ENCODE results near the gene KCTD12.

KCTD12 gene

GRCh38 chr13:76853481-76853880 lies 32.7 kb downstream of the KCTD12 start:
- no peak for DNase-seq

- no peak for DNase-seq
Measured at GRCh38 chr13:76852986-76853385, 33.2 kb downstream of the KCTD12 start.

- no peak for DNase-seq
Measured at GRCh38 chr13:76851961-76852360, 34.2 kb downstream of the KCTD12 start.

- no peak for DNase-seq
Measured at GRCh38 chr13:76849493-76849892, 36.7 kb downstream of the KCTD12 start.

GRCh38 chr13:76848596-76848995 lies 37.6 kb downstream of the KCTD12 start:
- no peak for DNase-seq

GRCh38 chr13:76846363-76846762 lies 39.8 kb downstream of the KCTD12 start:
- DNase-seq = no peak

- DNase-seq = no peak
Measured at GRCh38 chr13:76845865-76846264, 40.3 kb downstream of the KCTD12 start.

GRCh38 chr13:76845367-76845766 lies 40.8 kb downstream of the KCTD12 start:
- DNase-seq = no peak

- no peak for DNase-seq
Measured at GRCh38 chr13:76837801-76838200, 48.4 kb downstream of the KCTD12 start.

GRCh38 chr13:76836311-76836710 lies 49.9 kb downstream of the KCTD12 start:
- DNase-seq = no peak

GRCh38 chr13:76833441-76833954 lies 52.7 kb downstream of the KCTD12 start:
- no peak for DNase-seq

- no peak for DNase-seq
Measured at GRCh38 chr13:76832258-76832988, 53.8 kb downstream of the KCTD12 start.

- no peak for DNase-seq
Measured at GRCh38 chr13:76830805-76831204, 55.4 kb downstream of the KCTD12 start.
